Measurements from ENCODE around the gene RABL6.
"Not testable (repeated sequence)": the region's sequence is repeated elsewhere in the genome, so short reads cannot be mapped to it uniquely, and the experiment has no call there.

RABL6 gene

GRCh38 chr9:136821826-136822544, 14.2 kb downstream of the RABL6 start:
- DNase-seq, result no peak

GRCh38 chr9:136823136-136824046, 15.6 kb downstream of the RABL6 start:
- DNase-seq, result no peak

GRCh38 chr9:136824496-136825225, 16.9 kb downstream of the RABL6 start:
- DNase-seq, result no peak

- no peak for DNase-seq
These were observed 17.8 kb downstream of the RABL6 start for GRCh38 chr9:136825295-136826187.

- DNase-seq, result no peak
These were observed 18.4 kb downstream of the RABL6 start for GRCh38 chr9:136826188-136826541.

GRCh38 chr9:136826703-136827582, 19.2 kb downstream of the RABL6 start:
- DNase-seq, result no peak

GRCh38 chr9:136827794-136828473, 20.2 kb downstream of the RABL6 start:
- DNase-seq, result no peak

GRCh38 chr9:136828474-136829140, 20.9 kb downstream of the RABL6 start:
- no peak for DNase-seq

GRCh38 chr9:136829412-136829811, 21.7 kb downstream of the RABL6 start:
- DNase-seq, result no peak

GRCh38 chr9:136829981-136830885, 22.5 kb downstream of the RABL6 start:
- DNase-seq, result no peak

GRCh38 chr9:136831002-136831719, 23.4 kb downstream of the RABL6 start:
- no peak for DNase-seq

- DNase-seq, result no peak
These were observed 24.0 kb downstream of the RABL6 start for GRCh38 chr9:136831720-136832104.

GRCh38 chr9:136832581-136832980, 24.8 kb downstream of the RABL6 start:
- DNase-seq, result no peak

- DNase-seq, result not testable (repeated sequence)
These were observed 25.8 kb downstream of the RABL6 start for GRCh38 chr9:136833381-136834048.

GRCh38 chr9:136835162-136835931, 27.6 kb downstream of the RABL6 start:
- DNase-seq, result no peak

GRCh38 chr9:136835932-136836904, 28.5 kb downstream of the RABL6 start:
- DNase-seq, result no peak

Data from fibroblast of skin of right quadriceps (primary cell).